Fibroblast of lung (primary cell): ENCODE measurements around the gene COL4A1.

Source experiments
- CTCF ChIP-seq, 2 donors: IDR thresholded peaks in 1 of 2; conservative IDR thresholded peaks in 1 of 2; 1 replicate in 1 of 2; 2 replicates in 1 of 2; pipeline ENCODE4 v1.5.1; 2011 to 2012; ENCODE audit warnings: low read length in 2 of 2, control low read depth in 1 of 2, inconsistent platforms in 1 of 2, low read depth in 1 of 2, mild to moderate bottlenecking in 1 of 2
- EZH2 ChIP-seq: IDR thresholded peaks from 2 replicates; pipeline ENCODE4 v1.5.1; 2012; ENCODE audit warnings: low read length, control low read depth, mild to moderate bottlenecking; ENCODE audit errors: missing control alignments

- TF ChIP-seq CTCF (conservative IDR thresholded peaks at IDR 0.05 in 1 of 2, IDR thresholded peaks at IDR 0.05 in 1 of 2; ENCODE audit: low read depth in 1 of 2, low read length in 2 of 2): no peak
- TF ChIP-seq EZH2: no peak
Observed at GRCh38 chr13:110129539-110130186, 177.3 kb downstream of the COL4A1 start.
